NB4 (cell line): ENCODE results near the gene FAM9A.

Experiments used
- DNase-seq: peaks from one replicate; pipeline ENCODE4 v3.0.0; 2010; ENCODE audit warnings: low read depth
- H3K4me3 ChIP-seq: one replicate; pipeline ENCODE4 v1.5.1; 2011; ENCODE audit warnings: mild to moderate bottlenecking, low read depth, low read length, moderate library complexity
- MYC ChIP-seq: IDR thresholded peaks from 2 replicates; pipeline ENCODE4 v1.6.1; 2011; ENCODE audit warnings: low read depth, low read length
- POLR2A ChIP-seq: IDR thresholded peaks from 2 replicates; pipeline ENCODE4 v1.6.1; 2011; ENCODE audit warnings: mild to moderate bottlenecking; ENCODE audit not compliant: insufficient read length; ENCODE audit errors: extremely low read depth
- TF ChIP-seq, protein P1 (sequence below): IDR thresholded peaks from one replicate; pipeline ENCODE4 v1.5.1; 2012; ENCODE audit warnings: low read depth, low read length
- TF ChIP-seq, protein P2 (sequence below): IDR thresholded peaks from 2 replicates; pipeline ENCODE4 v1.6.1; 2011; ENCODE audit warnings: low read depth, low read length

FAM9A gene

DNA sequence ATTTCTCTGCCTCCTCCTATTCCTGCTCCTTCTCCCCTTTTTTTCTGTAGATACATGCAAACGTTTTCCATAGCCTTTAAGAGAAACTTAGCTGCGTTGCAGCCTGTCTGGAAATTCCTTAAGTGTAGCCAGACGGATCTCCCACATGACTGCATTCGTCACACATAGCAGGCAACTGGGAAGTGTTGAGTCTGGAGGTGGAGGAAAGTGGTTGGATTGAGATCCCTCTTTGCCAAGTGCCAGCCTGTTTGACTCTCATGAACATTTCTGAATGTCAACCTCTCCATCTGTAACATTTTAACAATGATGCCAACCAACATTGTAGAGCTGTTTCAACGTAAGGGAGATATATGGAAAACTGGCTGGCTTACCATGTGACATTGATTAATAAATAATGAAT is 45.1 kb upstream of the FAM9A start:
- TF ChIP-seq POLR2A, result no peak
- no peak for TF ChIP-seq MYC
- TF ChIP-seq, protein P1, sequence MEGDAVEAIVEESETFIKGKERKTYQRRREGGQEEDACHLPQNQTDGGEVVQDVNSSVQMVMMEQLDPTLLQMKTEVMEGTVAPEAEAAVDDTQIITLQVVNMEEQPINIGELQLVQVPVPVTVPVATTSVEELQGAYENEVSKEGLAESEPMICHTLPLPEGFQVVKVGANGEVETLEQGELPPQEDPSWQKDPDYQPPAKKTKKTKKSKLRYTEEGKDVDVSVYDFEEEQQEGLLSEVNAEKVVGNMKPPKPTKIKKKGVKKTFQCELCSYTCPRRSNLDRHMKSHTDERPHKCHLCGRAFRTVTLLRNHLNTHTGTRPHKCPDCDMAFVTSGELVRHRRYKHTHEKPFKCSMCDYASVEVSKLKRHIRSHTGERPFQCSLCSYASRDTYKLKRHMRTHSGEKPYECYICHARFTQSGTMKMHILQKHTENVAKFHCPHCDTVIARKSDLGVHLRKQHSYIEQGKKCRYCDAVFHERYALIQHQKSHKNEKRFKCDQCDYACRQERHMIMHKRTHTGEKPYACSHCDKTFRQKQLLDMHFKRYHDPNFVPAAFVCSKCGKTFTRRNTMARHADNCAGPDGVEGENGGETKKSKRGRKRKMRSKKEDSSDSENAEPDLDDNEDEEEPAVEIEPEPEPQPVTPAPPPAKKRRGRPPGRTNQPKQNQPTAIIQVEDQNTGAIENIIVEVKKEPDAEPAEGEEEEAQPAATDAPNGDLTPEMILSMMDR, result no peak
- TF ChIP-seq, protein P2, sequence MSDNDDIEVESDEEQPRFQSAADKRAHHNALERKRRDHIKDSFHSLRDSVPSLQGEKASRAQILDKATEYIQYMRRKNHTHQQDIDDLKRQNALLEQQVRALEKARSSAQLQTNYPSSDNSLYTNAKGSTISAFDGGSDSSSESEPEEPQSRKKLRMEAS, result no peak
- no peak overlapping the region for H3K4me3 ChIP-seq
- DNase-seq, result no peak

DNA sequence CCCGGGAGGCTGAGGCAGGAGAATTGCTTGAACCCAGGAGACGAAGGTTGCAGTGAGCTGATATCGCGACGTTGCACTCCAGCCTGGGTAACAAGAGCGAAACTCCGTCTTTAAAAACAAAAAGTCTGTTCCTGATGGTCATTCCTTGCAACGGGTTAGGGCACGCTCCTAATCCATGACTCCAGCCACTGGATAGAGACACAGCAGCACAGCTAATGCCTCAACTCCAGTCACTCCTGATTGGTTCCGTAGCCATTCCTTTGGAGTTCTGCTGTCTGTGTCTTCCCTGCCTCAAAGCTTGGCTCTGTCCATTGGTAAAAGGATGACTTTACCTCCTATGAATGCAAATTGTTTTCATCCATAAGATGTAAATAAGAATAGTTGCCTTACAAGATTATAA is 44.3 kb upstream of the FAM9A start:
- TF ChIP-seq, protein P2, result no peak
- no peak for TF ChIP-seq MYC
- no peak for TF ChIP-seq POLR2A
- TF ChIP-seq, protein P1, result no peak
- no peak for DNase-seq
- H3K4me3 ChIP-seq, result no peak overlapping the region

DNA sequence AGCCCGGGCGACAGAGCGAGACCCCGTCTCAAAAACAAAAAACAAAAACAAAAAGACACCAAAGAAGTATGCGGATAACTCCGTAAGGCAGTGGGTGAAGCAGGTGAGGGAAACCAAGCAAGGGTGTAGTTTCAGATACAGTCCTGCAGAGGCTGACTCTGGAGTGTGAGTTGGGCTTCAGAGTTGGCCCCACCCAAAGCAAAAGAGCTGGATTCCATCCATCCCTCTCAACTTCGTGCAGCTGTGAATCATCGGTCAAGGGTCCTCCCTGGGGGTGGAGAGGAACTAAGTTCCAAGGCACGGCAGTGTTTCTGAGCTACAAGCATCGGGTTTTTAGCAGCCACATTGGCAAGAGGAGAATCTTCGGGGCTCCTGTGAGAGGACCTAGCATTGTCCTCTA is 43.9 kb upstream of the FAM9A start:
- TF ChIP-seq POLR2A (no peak), MYC (no peak)
- TF ChIP-seq, protein P1, result no peak
- TF ChIP-seq, protein P2, result no peak
- no peak overlapping the region for H3K4me3 ChIP-seq
- DNase-seq, result no peak

DNA sequence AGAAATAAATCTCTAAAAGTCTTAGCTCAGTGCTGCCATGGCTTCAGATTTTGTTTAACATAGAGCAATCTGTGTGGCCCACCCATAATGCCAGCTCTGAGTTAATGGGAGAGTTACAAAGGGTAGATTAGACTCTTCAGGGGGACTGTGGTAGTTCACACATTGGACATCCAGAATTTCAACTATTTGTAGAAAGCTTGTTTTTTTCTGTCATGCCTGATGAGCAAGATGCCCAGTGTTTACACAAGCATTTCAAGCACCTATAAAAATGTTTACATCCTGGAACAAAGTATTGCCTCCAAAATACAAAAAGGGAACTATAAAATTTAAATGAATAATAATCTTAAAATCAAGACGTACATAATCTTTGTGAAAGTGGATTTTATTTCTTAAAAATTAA is 43.0 kb upstream of the FAM9A start:
- TF ChIP-seq, protein P1, result no peak
- TF ChIP-seq POLR2A (no peak), MYC (no peak)
- TF ChIP-seq, protein P2, result no peak
- no peak for DNase-seq
- no peak overlapping the region for H3K4me3 ChIP-seq

DNA sequence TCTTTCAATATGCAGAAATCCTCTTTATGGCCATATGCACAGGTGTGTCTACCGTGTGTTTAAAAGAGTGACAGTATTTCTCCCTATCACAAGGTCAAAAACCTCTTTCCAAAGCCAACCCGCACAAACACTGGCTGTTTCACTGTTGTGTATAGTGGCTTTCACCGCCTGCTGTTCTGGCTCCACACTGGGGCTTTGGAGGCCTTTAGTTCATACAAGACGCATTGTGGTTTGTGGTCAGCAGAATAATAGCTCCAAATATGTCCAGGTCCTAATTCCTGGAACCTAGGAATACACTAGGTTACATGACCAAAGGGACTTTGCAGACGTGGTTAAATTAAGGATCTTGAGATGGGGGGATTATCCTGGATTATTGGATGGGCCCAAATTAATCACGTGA is 40.7 kb upstream of the FAM9A start:
- no peak for TF ChIP-seq POLR2A
- TF ChIP-seq, protein P2, result no peak
- TF ChIP-seq, protein P1, result no peak
- no peak for TF ChIP-seq MYC

DNA sequence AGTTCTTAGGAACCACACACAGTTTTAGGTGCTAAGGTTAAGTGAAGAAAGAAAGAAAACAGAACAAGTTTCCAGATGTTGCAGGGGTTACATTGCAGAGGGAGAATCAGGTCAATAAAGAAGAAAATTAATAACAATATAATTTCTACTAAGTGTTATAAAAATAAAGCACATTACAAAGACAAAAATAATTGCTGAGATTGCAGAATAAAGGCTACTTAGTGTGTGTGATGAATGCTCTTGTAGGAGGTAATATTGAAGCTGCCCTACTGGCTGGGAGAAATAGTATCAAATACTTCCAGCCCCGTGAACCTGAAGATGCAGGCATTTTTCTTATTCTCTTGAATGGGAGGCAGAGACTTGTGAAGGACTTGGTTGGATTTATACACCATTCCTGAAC is 33.2 kb upstream of the FAM9A start:
- no peak overlapping the region for H3K4me3 ChIP-seq
- TF ChIP-seq POLR2A, result no peak
- TF ChIP-seq, protein P2, result no peak
- no peak for TF ChIP-seq MYC
- TF ChIP-seq, protein P1, result no peak
- DNase-seq, result no peak

More for the DNA sequence above, 40.7 kb upstream of the FAM9A start:
- no peak for DNase-seq
- H3K4me3 ChIP-seq, result no peak overlapping the region
